ENCODE measurements around the gene CLEC16A. TPM values are rescaled to one million over a fixed set of nuclear protein-coding genes. Genes with fewer than 3 reads are reported as not detected.

Gene CLEC16A
- total RNA-seq, 4 donors from 2014 or later, result 7.6 to 65.6 (median 28.0) TPM

GRCh38 chr16:11191665-11192064 is 247.3 kb downstream of the CLEC16A start:
- intact Hi-C loops (cut with DNase I; ENCODE audit: low total_unique reads), result no loop called here
- no peaks in the 10 kb centered on the region for H3K4me1 ChIP-seq
- TF ChIP-seq, protein P1, sequence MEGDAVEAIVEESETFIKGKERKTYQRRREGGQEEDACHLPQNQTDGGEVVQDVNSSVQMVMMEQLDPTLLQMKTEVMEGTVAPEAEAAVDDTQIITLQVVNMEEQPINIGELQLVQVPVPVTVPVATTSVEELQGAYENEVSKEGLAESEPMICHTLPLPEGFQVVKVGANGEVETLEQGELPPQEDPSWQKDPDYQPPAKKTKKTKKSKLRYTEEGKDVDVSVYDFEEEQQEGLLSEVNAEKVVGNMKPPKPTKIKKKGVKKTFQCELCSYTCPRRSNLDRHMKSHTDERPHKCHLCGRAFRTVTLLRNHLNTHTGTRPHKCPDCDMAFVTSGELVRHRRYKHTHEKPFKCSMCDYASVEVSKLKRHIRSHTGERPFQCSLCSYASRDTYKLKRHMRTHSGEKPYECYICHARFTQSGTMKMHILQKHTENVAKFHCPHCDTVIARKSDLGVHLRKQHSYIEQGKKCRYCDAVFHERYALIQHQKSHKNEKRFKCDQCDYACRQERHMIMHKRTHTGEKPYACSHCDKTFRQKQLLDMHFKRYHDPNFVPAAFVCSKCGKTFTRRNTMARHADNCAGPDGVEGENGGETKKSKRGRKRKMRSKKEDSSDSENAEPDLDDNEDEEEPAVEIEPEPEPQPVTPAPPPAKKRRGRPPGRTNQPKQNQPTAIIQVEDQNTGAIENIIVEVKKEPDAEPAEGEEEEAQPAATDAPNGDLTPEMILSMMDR (IDR thresholded peaks at IDR 0.05), result no peak
- TF ChIP-seq POLR2A (IDR thresholded peaks at IDR 0.05), result no peak
- H3K27me3 ChIP-seq, result no peaks in the 10 kb centered on the region
- no peak overlapping the region for H3K27ac ChIP-seq
- H3K36me3 ChIP-seq, result no peaks in the 10 kb centered on the region
- H3K4me3 ChIP-seq, result no peak overlapping the region
- DNase-seq, result no peak
- no peaks in the 10 kb centered on the region for H3K9me3 ChIP-seq

GRCh38 chr16:11193494-11193893 is 249.1 kb downstream of the CLEC16A start:
- Histone ChIP-seq H3K4me1 (no peaks in the 10 kb centered on the region), H3K36me3 (no peaks in the 10 kb centered on the region), H3K27me3 (no peaks in the 10 kb centered on the region), H3K9me3 (no peaks in the 10 kb centered on the region), H3K27ac (no peak overlapping the region), H3K4me3 (no peak overlapping the region)
- DNase-seq, result no peak
- intact Hi-C loops (cut with DNase I; ENCODE audit: low total_unique reads), result no loop called here
- TF ChIP-seq, protein P1 (IDR thresholded peaks at IDR 0.05), result no peak
- TF ChIP-seq POLR2A (IDR thresholded peaks at IDR 0.05), result no peak

DNA sequence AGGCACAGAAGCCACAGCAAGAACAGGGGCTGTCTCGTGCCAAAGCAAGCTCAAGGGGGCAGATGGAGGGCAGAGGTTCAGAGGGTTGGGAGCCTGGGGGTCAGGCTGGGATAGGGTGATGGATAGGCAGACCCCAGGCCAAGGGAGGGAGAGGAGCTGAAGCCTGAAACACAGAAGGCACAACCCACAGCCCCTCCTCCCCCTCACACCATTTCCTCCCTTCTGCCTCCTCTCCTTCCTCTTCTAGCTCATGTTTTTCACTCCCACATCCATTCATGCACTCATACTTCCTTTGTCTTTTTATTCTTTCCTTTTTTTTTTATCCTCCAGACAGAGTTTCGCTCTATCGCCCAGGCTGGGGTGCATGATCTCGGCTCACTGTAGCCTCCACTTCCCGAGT is 250.5 kb downstream of the CLEC16A start:
- H3K36me3 ChIP-seq, result no peaks in the 10 kb centered on the region
- H3K9me3 ChIP-seq, result no peaks in the 10 kb centered on the region
- no peak for TF ChIP-seq POLR2A (IDR thresholded peaks at IDR 0.05)
- TF ChIP-seq, protein P1 (IDR thresholded peaks at IDR 0.05), result no peak
- no peaks in the 10 kb centered on the region for H3K4me1 ChIP-seq
- H3K4me3 ChIP-seq, result no peak overlapping the region
- H3K27me3 ChIP-seq, result no peaks in the 10 kb centered on the region
- intact Hi-C loops (cut with DNase I; ENCODE audit: low total_unique reads), result no loop called here
- H3K27ac ChIP-seq, result no peak overlapping the region
- no peak for DNase-seq

DNA sequence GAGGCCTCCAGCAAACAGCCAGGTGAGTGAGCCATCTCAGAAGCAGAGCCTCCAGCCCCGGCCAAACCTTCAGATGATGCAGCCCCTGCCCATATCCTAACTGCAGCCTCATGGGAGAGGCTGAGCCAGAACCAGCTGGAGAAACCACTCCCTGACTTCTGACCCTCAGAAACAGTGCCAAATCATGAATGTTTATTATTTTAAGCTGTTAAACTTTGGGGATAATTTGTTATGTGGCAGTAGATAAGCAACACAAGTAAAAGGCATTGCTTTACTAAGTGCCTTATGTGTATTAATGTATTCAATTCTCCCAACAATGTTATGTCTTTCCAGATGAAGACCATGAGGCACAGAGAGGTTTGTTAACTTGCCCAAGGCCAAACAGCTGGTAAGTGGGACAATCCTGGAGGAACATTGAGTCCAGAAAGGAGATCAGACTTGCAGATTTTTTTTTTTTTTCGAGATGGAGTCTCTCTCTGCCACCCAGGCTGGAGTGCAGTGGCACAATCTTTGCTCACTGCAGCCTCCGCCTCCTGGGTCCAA is 252.0 kb downstream of the CLEC16A start:
- no peaks in the 10 kb centered on the region for H3K9me3 ChIP-seq
- no peak for DNase-seq
- H3K4me1 ChIP-seq, result no peaks in the 10 kb centered on the region
- intact Hi-C loops (cut with DNase I; ENCODE audit: low total_unique reads), result no loop called here
- no peak for TF ChIP-seq POLR2A (IDR thresholded peaks at IDR 0.05)
- TF ChIP-seq, protein P1 (IDR thresholded peaks at IDR 0.05), result no peak
- H3K27me3 ChIP-seq, result no peaks in the 10 kb centered on the region
- no peak overlapping the region for H3K4me3 ChIP-seq
- H3K36me3 ChIP-seq, result no peaks in the 10 kb centered on the region
- no peak overlapping the region for H3K27ac ChIP-seq

DNA sequence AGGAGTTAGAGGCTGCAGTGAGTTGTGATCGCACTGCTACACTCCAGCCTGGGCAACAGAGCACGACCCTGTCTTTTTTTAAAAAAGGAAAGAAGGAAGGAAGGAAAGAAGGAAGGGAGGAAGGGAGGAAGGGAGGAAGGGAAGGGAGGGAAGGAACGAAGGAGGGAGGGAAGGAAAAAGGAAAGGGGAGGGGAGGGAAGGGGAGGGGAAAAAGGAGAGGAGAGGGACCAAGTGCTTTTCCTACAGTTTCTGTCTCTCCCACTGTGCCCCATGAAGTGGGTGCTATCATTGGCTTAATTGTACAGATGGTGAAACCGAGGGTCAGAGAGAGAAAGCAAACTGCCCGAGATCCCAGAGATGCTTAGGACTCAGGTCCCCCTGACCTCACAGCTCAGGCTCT is 254.0 kb downstream of the CLEC16A start:
- H3K4me3 ChIP-seq, result no peak overlapping the region
- DNase-seq, result no peak
- no peak overlapping the region for H3K27ac ChIP-seq
- no peaks in the 10 kb centered on the region for H3K27me3 ChIP-seq
- H3K36me3 ChIP-seq, result no peaks in the 10 kb centered on the region
- intact Hi-C loops (cut with DNase I; ENCODE audit: low total_unique reads), result no loop called here
- TF ChIP-seq, protein P1 (IDR thresholded peaks at IDR 0.05), result no peak
- no peak for TF ChIP-seq POLR2A (IDR thresholded peaks at IDR 0.05)
- no peaks in the 10 kb centered on the region for H3K4me1 ChIP-seq
- H3K9me3 ChIP-seq, result no peaks in the 10 kb centered on the region
